H7 (cell line): Measurements from ENCODE around the gene RPS6KA2. TPM values are rescaled to one million over a fixed set of nuclear protein-coding genes. Genes with fewer than 3 reads are reported as not detected.

Source experiments
- DNase-seq: peaks from one replicate; pipeline ENCODE4 v3.0.0; 2012
- H3K27me3 ChIP-seq: 2 replicates; pipeline ENCODE4 v1.6.0; 2011; ENCODE audit warnings: mild to moderate bottlenecking, low read length; ENCODE audit not compliant: control insufficient read depth, insufficient read depth
- H3K36me3 ChIP-seq: replicated peaks from 2 replicates; pipeline ENCODE4 v1.5.1; 2011; ENCODE audit warnings: low read length; ENCODE audit not compliant: control insufficient read depth, insufficient read depth
- H3K4me3 ChIP-seq: 2 replicates; pipeline ENCODE4 v1.5.1; 2011; ENCODE audit warnings: low read depth, mild to moderate bottlenecking, control low read depth, low read length, moderate library complexity; ENCODE audit not compliant: insufficient read depth
- total RNA-seq: library from RNA; depleted of rRNA; stranded (reverse); fragments of >200 nt; shearing (Covaris generic); gene quantifications from 2 replicates; pipeline ENCODE4 v1.2.3, GENCODE V29; 2014

RPS6KA2 gene
- total RNA-seq, 1 experiment from 2014 or later, result 12.7 TPM

GRCh38 chr6:166579237-166579850 is 47.7 kb downstream of the RPS6KA2 start:
- H3K27me3 ChIP-seq, result no peaks in the 10 kb centered on the region
- no peaks in the 10 kb centered on the region for H3K36me3 ChIP-seq
- no peak overlapping the region for H3K4me3 ChIP-seq
- DNase-seq, result no peak

- DNase-seq, result no peak
- Histone ChIP-seq H3K36me3 (no peaks in the 10 kb centered on the region), H3K27me3 (no peaks in the 10 kb centered on the region), H3K4me3 (no peak overlapping the region)
These were observed 48.4 kb downstream of the RPS6KA2 start for GRCh38 chr6:166578536-166579236.

- no peak for DNase-seq
- Histone ChIP-seq H3K36me3 (no peaks in the 10 kb centered on the region), H3K4me3 (no peak overlapping the region), H3K27me3 (no peaks in the 10 kb centered on the region)
These were observed 51.8 kb downstream of the RPS6KA2 start for GRCh38 chr6:166575205-166575604.

GRCh38 chr6:166573511-166574216 is 53.4 kb downstream of the RPS6KA2 start:
- DNase-seq, result no peak
- no peaks in the 10 kb centered on the region for H3K36me3 ChIP-seq
- H3K27me3 ChIP-seq, result no peaks in the 10 kb centered on the region
- H3K4me3 ChIP-seq, result no peak overlapping the region

- Histone ChIP-seq H3K27me3 (no peaks in the 10 kb centered on the region), H3K36me3 (no peaks in the 10 kb centered on the region), H3K4me3 (no peak overlapping the region)
- DNase-seq, result peak; percentile 80
These were observed 54.4 kb downstream of the RPS6KA2 start for GRCh38 chr6:166572370-166573261.

GRCh38 chr6:166570929-166571713 is 55.9 kb downstream of the RPS6KA2 start:
- Histone ChIP-seq H3K4me3 (no peak overlapping the region), H3K36me3 (no peaks in the 10 kb centered on the region), H3K27me3 (no peaks in the 10 kb centered on the region)
- DNase-seq, result peak; percentile 64

- Histone ChIP-seq H3K36me3 (no peaks in the 10 kb centered on the region), H3K4me3 (no peak overlapping the region), H3K27me3 (no peaks in the 10 kb centered on the region)
- DNase-seq, result peak; percentile 28
These were observed 57.8 kb downstream of the RPS6KA2 start for GRCh38 chr6:166569206-166569605.

GRCh38 chr6:166567813-166568212 is 59.2 kb downstream of the RPS6KA2 start:
- H3K4me3 ChIP-seq, result no peak overlapping the region
- no peaks in the 10 kb centered on the region for H3K36me3 ChIP-seq
- no peak for DNase-seq
- no peaks in the 10 kb centered on the region for H3K27me3 ChIP-seq

- Histone ChIP-seq H3K4me3 (no peak overlapping the region), H3K36me3 (no peaks in the 10 kb centered on the region), H3K27me3 (no peaks in the 10 kb centered on the region)
- no peak for DNase-seq
These were observed 59.9 kb downstream of the RPS6KA2 start for GRCh38 chr6:166567107-166567506.

GRCh38 chr6:166566026-166567011 is 60.7 kb downstream of the RPS6KA2 start:
- no peak for DNase-seq
- no peaks in the 10 kb centered on the region for H3K27me3 ChIP-seq
- H3K36me3 ChIP-seq, result no peaks in the 10 kb centered on the region
- no peak overlapping the region for H3K4me3 ChIP-seq

- Histone ChIP-seq H3K27me3 (no peaks in the 10 kb centered on the region), H3K4me3 (no peak overlapping the region), H3K36me3 (no peaks in the 10 kb centered on the region)
- DNase-seq, result no peak
These were observed 61.7 kb downstream of the RPS6KA2 start for GRCh38 chr6:166565084-166565967.

- no peak for DNase-seq
- Histone ChIP-seq H3K4me3 (no peak overlapping the region), H3K36me3 (no peaks in the 10 kb centered on the region), H3K27me3 (no peaks in the 10 kb centered on the region)
These were observed 63.2 kb downstream of the RPS6KA2 start for GRCh38 chr6:166563805-166564204.
